Suppressor macrophage treated with lipopolysaccharide for 1 hour (primary cell): ENCODE measurements around the gene PSMD11.

Source experiments
- DNase-seq, 3 donors: peaks; one replicate each; pipeline ENCODE4 v3.0.0-alpha.2; 2020 to 2022

The PSMD11 gene

DNA sequence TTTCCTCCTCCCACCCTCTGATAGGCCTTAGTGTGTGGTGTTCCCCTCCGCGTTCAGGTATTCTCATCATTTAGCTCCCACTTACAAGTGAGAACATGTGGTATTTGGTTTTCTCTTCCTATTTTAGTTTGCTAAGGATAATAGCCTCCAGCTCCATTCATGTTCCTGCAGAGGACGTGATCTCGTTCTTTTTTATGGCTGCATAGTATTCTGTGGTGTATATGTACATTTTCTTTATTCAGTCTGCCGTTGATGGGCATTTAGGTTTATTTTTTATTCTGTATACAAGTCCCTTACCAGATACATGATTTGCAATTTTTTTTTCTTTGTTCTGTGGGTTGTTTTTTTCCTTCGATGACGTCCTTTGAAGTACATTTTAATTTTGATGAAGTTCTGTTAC is 23.6 kb downstream of the PSMD11 start:
- no peak for DNase-seq

DNA sequence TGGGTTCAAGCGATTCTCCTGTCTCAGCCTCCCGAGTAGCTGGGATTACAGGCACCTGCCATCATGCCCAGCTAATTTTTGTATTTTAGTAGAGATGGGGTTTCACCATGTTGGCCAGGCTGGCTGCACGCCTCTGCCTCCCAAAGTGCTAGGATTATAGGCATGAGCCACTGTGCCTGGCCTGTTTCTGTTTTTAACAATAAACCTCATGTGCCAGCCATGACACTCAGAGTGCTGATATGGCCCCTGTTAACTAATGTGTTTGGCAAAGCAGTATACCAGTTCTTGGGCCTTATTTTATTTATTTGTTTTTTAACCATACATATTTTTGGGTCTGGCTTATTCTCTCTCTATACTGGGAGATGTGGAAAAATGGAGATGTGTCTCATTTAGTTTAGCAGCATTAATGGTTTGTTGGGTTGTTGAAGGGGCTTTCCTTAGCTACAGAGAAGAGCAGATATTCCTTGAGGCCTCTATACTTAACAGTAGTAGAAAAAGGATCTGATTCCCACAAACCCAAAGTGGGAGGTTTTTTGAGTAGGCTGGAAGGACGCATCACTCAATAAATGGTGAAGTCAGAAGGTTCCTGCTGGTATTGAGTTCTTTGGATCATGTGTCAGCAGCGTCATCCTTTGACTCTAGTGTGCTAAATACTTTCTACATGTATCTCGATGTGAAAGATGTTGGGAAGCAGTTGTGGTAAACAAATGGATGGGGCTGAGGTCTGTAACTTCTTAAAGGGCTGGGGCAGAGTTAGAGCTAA is 26.3 kb downstream of the PSMD11 start:
- peak; percentile 43 to 51 (median 47) for DNase-seq

DNA sequence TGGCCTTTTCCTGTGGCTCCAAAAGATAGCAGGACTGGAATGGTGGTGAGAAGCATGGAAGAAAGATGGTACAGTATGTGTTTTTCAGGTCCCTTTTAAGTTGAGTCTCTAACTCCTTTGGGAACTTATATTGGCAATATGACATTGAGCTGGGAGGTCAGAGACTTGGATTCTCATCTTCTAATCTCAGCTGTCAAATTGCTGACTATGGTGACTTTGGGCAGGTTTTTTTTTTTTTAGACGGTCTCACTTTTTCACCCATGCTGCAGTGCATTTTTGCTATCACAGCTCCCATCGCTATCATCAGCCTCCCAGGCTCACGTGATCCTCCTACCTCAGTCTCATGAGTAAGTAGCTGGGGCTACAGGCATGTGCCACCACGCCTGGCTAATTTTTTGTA is 27.3 kb downstream of the PSMD11 start:
- no peak for DNase-seq

DNA sequence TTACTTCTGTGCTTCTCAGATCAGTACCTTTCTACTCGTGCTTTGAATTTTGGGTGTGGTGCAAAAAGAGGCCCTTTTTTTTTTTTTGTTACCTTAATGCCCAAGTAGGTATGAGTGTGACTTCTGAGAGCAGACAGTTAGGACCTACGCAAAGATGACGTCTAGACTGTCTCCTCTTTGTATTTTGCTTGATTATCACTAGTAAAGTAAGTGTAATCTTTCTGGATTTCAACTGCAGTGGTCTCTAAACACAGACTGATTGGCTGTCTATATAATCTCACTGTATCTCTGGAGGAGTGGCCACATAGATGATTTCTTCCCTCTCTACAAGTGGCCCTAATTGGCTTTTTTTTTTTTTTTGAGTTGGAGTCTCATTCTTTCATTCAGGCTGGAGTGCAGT is 30.9 kb downstream of the PSMD11 start:
- no peak for DNase-seq

DNA sequence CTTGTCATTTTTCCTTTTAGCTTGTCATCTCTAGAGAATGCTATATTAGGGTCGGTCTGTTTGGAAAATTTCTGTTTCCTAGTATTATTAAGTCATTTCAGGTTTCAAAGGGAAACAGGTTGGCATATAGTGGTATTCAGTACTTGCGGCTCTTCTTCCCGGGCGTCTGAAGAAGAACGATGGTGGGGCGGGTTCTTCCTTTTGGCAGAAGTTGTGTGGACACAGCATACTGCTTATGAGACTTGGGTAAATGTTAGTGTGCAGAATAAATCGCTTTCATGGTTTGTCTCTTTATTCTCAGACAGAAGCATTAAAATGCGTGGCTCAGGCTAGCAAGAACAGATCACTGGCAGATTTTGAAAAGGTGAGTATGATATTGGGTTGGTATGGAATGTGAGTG is 32.9 kb downstream of the PSMD11 start:
- no peak for DNase-seq

DNA sequence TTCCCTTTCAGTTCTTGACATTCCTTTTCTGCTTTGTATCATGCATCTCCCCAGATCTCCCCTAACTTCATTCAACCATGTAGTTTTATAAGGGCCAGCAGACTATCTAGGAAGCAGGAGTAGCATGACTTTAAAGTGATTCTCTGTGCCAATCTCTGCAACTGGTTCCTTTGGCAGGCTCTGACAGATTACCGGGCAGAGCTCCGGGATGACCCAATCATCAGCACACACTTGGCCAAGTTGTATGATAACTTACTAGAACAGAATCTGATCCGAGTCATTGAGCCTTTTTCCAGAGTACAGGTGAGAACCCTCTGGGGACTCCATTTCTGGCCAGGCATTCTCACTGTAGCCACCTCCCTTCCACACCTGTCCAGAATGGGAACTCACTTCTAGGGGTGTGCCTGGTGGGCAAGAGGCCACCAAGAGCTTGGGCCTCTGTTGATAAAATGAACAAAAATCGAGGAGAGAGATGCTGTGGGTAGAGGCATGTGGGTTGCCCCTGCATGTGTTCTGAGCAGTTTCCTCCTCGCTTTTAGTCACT is 34.8 kb downstream of the PSMD11 start:
- no peak for DNase-seq

DNA sequence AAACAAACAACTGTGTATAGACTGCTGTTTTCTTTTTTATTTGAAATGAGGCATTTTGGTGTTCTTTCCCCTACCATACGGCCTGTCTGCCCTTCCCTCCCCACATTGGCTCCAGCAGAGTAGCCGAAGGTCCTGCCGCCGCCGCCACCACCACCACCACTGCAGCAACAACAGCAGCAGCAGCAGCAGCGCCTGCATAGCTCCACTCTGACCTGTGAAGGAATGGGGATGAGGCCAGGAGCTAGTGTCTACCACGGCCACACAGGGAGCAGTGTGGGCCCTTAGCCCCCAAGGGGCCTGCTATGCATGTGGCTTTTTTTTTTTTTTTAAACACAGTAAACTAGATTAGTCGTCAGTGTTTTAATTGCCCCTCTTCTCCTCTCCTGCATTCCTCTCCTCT is 36.9 kb downstream of the PSMD11 start:
- DNase-seq: no peak

DNA sequence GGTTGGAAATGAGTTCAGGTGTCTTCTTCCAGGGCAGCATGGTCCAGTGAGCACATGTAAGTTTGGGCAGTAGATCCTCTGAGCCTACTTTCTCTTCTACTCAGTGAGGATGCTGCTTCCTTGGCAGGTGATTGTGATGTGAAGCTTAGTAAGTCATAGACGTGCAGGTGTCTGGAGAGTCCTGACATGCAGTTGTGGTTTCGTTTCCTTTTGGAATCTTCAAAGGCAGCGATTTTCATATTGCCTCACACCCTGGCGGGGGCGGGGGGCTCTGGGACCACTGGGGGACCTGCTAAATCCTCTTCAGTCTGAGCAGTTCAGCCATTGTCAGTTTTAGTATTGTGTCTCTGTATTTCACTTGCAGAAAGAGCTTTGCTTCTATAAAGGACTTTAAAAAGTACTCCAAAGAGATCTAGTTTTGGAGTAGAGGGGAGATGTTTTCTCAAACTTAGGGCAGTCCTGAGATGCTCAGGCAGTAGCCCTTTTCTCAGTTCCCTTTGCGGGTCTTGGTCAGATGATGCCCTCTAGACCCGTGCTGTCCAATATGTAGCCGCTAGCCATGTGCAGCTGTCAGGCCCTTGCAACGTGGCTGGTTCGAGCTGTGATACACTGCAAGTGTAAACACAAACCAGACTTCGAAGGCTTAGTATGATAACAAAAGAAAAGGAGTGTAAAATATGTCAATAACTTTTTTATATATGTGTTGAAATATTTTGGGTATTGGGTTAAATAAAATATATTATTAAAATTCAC is 38.4 kb downstream of the PSMD11 start:
- DNase-seq: no peak

DNA sequence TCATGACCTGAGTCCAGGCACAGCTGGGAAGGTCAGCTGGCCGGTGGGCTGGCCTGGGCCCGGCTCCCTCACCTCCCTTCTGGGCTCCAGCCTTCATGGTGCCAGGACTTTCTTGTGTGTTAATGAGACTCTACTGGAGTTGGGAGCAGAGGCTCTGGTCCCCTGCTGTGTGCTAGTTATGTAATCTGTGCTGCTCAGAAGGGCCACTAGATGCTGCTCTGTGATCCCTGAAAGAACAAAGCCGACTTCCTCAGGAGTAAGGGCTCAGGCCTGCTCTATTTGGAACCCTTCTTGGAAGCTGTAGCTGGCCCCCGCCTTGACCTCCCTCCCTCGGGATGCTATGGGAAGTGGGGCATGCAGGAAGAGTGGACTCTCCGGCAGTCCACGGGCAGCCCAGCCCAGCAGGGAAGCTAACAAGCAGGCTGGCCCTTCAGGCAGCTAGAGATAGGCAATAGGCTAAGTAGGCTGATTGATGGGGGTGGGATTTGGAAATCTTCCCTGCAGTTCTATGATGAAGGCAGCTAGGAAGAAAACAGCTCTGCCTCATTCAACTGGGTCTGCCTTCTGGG is 39.2 kb downstream of the PSMD11 start:
- peak; percentile 39 to 63 (median 50) for DNase-seq

DNA sequence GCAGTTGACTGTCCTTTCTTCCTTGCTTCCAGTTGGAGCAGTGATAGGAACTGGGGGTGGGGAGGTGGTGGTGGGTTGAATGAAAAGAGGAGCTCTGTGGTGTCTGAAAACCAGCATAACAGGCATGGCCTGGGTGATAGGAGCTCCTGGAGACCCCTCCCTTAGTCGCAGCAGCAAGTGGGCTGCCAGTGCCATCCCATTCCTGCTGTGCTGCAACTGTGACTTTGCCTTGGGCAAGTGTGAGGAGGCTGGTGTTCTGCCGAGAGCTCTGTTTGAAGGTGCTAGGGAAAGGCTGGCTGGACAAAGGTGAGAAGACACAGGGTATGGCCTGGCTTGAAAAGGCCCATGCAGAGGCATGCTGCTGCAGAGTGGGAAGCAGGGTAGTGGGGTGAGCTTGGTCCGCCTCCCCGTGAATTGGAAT is 39.7 kb downstream of the PSMD11 start:
- no peak for DNase-seq

DNA sequence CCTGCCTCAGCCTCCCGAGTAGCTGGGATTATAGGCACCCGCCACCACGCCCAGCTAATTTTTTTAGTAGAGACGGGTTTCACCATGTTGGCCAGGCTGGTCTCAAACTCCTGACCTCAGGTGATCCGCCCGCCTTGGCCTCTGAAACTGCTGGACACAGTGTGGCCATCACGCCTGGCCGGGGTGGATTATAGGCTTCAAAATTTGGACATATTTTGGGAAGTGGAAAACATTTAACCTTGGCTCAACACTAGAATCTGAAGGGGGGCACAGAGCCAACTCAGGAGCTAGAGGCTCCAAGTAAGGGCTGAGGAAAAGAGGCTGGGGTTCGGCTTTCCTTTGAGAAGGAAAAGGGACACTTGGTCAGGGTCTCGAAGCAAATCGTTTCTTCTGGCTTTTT is 40.3 kb downstream of the PSMD11 start:
- no peak for DNase-seq

DNA sequence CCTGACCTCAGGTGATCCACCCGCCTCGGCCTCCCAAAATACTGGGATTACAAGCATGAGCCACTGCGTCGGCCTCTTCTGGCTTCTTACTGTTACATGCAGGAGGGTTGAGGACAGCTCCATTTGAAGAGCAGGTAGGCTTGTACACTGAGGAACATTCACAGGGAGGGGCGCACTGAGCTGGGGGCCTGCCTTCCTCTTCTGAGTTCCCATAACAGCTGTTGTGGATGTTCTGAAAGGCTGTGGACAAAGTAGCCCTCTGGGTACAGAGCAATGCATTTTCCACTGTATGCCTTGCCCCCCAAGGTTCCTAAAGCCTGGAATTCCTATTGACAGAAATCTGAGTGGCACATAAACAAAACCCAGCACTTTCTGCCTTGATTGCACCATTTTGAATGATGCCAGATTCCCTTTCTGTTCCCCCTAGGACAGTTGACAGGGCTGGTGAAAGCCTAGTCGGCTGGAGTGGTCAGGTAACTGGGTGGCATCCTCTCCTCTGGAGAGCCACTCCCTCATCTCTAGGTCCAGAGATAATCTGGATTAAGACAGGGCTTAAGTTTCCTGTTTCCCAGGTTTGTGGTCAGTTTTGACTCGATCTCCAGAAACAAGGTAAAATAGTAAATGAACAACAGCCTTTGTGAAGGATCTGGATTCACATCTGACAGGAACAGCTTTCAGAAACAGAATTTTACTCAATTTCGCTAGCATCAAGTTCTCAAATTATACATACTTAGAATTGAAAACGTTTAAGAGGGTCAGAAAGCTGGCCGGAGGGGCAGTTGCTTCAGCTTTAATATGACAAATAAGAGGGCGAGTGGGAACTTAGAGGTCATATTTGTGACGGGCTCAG is 41.2 kb downstream of the PSMD11 start:
- DNase-seq: no peak

DNA sequence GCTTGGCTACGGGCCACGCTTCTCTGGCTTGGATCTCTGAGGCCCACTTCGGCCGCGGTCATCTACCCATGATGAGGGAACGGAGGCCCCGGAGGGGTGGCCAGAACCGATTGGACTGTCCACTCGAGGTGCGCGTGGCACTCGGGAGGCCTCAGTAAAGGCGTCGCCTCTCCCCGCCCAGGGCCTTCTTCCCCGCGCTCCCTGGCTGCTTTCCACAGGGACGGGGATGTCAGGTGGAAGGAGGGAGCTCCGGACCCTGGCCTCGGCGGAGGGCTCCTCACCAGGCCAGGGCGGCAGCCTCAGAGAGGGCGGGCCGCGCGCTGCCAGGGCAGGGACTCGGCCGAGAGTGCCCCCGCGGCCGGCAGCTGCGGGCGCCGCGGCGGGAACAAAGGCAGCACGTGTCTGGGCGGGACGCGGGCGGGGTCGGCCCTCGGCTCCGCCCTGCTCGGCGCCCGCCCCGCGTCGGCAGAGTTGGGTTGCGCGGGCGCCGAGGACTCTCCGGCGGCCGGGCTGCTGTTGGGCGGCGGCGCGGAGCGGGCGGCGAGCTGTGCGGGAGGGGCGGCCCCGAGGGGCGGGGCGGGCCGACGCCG is 41.9 kb downstream of the PSMD11 start:
- peak; percentile 70 to 90 (median 86) for DNase-seq

DNA sequence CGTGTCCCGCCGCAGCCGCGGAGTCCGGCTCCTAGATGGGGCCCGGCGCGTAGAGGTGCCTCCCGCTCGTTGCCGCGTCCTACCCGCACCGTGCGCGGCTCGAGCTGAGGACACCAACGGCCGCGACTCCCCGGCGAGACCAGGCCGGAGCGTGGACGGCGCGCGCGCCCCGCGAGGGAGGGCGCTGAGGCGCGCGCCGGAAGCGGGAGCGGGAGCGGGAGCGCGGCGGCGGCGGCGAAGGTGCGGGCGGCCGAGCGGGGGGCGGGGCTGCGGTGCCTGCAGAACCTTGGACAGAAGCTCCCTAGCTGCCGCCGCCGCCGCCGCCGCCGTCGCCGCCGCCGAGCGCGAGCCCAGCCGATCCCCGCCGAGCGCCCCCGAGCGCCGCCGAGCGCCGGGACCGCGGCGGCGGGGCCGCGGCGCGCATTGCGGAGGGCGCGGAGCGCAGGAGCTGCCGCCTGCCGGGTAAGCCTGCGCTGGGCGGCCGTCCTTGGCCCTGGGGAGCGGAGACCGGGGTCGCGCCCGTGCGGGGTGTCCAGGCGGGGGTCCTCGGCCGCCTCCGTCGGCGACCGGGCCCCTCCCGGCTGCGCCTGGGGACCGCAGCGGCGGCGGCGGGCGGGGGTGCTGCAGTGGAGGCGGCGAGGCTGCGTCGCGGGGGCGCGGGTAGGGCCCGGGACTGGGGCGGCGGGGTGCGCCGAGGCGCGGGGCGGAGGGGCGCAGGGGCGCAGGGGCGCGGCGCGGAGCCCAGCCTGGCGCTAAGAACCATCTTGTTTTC is 42.6 kb downstream of the PSMD11 start, which contains the start of gene CDK5R1:
Gene CDK5R1 (plus strand): TSS at position 293 of the 772 bp plus-strand sequence. CDS start 628 bp downstream, outside the sequence.
- DNase-seq: peak; percentile 62 to 85 (median 76)

DNA sequence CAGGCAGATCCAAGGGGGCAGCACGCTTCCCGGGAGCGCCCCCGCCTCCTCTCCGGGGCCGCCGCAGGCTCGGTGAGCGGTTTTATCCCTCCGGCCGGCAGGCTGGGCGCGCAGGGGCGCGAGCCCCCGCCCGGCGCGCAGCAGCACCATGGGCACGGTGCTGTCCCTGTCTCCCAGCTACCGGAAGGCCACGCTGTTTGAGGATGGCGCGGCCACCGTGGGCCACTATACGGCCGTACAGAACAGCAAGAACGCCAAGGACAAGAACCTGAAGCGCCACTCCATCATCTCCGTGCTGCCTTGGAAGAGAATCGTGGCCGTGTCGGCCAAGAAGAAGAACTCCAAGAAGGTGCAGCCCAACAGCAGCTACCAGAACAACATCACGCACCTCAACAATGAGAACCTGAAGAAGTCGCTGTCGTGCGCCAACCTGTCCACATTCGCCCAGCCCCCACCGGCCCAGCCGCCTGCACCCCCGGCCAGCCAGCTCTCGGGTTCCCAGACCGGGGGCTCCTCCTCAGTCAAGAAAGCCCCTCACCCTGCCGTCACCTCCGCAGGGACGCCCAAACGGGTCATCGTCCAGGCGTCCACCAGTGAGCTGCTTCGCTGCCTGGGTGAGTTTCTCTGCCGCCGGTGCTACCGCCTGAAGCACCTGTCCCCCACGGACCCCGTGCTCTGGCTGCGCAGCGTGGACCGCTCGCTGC is 43.3 kb downstream of the PSMD11 start:
- DNase-seq: peak in 1 of 3 donors; percentile 30

DNA sequence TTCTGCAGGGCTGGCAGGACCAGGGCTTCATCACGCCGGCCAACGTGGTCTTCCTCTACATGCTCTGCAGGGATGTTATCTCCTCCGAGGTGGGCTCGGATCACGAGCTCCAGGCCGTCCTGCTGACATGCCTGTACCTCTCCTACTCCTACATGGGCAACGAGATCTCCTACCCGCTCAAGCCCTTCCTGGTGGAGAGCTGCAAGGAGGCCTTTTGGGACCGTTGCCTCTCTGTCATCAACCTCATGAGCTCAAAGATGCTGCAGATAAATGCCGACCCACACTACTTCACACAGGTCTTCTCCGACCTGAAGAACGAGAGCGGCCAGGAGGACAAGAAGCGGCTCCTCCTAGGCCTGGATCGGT is 43.9 kb downstream of the PSMD11 start:
- DNase-seq: no peak

DNA sequence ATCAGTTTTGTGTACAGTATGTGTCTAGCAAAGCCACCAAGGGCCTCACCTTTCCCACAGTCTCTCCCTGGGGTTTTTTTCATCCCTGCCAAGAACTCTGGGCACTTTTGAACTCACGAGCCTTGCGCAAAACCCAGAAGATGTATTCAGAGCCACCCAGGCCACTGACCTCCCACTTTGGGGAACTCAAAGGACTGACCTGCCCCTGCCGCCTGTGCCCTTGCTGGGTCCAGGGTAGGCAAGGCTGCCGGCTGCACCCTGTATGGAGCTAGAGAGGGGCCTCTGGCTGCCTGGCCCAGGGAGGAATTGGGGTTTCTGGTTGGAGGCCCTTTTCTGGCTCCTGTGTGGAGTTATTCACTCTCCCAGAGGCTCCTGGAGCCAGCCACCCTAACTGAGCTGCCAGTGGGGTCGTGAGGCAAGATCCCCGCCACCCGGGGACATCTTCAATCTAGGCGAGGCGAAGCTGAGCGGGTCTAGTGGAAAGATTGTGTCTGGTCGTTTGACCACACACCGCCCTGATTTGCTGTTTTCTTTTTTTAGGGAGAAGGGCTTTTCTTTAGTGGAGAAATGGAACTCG is 44.4 kb downstream of the PSMD11 start:
- DNase-seq: no peak

DNA sequence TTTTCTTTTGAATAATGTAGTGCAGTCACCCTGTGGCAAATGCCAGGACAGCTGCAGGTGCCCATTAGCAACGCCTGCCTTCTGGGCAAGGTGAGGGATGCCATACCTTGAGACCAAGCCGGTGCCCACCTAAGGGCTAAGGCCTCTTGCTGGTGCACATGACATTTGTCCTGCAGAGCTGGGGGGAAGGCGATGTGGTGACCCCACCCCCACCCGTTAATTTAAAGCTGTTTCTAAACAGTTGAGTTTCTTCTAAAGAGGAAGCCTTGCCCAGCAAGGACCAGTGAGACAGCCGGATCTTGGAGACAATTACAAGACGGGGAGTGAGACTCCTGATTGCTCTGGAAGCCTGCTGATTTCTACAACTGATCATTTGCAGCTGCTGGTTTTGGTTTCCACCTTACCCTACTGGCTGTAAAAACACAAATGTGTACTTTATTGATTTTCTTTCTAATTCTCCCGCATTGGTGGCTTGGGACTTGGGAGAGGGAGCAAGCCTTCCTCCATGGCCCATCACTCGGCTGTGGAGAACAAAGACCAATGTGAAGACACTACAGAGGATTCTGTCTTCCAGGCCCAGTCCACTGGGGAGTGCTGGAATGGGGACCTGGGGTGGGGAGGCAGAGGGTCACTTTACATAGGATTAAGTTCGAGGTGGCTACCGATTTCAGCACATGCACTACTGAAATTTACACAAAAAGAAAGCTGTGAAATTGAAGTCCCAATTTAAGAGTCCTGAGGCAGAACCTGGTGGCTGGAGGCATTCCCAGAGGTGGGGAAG is 45.2 kb downstream of the PSMD11 start:
- no peak for DNase-seq

DNA sequence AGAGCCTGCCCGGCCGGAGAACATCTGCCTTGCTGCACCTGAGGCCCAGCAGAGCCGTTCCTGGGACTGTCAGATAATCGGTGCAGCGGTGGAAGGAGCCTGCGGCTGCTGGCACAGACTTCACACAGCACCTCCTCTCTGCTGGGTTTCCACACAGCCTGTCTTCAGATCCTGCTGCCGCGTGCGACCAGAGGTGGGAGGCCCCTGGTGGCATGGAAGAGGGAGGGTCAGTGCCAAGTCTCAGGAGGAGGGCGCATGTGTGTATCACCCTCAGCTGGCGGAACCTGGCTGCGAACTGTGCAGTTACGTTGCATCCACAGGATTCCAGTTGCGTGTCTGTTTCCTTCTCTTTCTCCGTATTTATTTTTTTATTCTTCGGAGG is 45.8 kb downstream of the PSMD11 start:
- no peak for DNase-seq
